ENCODE measurements around the gene MED12L.
A peak's percentile ranks its signal among the peaks of the same experiment; 100 is the strongest.

MED12L gene

GRCh38 chr3:151377768-151378385 is 292.4 kb downstream of the MED12L start:
- TF ChIP-seq, protein P1, sequence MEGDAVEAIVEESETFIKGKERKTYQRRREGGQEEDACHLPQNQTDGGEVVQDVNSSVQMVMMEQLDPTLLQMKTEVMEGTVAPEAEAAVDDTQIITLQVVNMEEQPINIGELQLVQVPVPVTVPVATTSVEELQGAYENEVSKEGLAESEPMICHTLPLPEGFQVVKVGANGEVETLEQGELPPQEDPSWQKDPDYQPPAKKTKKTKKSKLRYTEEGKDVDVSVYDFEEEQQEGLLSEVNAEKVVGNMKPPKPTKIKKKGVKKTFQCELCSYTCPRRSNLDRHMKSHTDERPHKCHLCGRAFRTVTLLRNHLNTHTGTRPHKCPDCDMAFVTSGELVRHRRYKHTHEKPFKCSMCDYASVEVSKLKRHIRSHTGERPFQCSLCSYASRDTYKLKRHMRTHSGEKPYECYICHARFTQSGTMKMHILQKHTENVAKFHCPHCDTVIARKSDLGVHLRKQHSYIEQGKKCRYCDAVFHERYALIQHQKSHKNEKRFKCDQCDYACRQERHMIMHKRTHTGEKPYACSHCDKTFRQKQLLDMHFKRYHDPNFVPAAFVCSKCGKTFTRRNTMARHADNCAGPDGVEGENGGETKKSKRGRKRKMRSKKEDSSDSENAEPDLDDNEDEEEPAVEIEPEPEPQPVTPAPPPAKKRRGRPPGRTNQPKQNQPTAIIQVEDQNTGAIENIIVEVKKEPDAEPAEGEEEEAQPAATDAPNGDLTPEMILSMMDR (IDR thresholded peaks at IDR 0.05; ENCODE audit: poor library complexity, severe bottlenecking): no peak
- Histone ChIP-seq H3K27ac (ENCODE audit: poor library complexity, severe bottlenecking) (no peak overlapping the region), H3K4me1 (ENCODE audit: insufficient read depth, poor library complexity, severe bottlenecking) (no peaks in the 10 kb centered on the region), H3K9me3 (ENCODE audit: severe bottlenecking) (no peaks in the 10 kb centered on the region), H3K36me3 (ENCODE audit: low read depth) (no peaks in the 10 kb centered on the region), H3K27me3 (ENCODE audit: insufficient read depth, poor library complexity, severe bottlenecking) (no peaks in the 10 kb centered on the region), H3K4me3 (ENCODE audit: severe bottlenecking) (no peak overlapping the region)
- no peak for ATAC-seq (ENCODE audit: low read depth)
- DNase-seq (ENCODE audit: low spot score): no peak

DNA sequence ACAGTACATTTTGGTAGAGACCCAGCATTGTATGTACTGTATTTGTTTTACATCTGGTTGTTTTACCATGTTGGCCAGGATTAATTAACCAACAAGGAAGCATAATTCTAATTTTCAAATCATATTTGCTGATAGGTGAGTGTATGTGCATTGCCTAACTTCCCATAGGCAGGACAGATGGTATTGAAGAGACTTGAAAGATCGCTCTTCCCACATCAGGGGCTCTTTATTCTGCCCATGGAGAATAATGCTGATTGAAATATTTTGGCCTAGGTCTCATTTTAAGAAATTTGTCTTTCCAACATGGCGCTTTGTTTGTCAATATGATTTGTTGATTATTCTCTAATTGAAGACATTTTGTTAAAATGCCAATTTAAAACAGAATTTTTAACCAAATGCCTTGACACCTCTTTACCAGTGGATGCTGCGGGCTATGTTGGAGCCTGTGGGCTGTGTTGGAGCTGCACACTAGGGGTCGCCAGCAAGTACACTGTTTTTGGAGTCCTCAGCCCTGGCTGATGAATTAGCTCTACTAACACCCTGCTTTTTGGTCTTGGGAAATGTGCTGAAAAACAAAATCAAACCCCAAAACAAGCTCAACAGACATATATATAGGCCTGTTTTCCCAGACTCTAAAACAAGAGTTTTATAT is 293.7 kb downstream of the MED12L start:
- Histone ChIP-seq H3K27ac (ENCODE audit: poor library complexity, severe bottlenecking) (no peak overlapping the region), H3K9me3 (ENCODE audit: severe bottlenecking) (no peaks in the 10 kb centered on the region), H3K27me3 (ENCODE audit: insufficient read depth, poor library complexity, severe bottlenecking) (no peaks in the 10 kb centered on the region), H3K4me1 (ENCODE audit: insufficient read depth, poor library complexity, severe bottlenecking) (no peaks in the 10 kb centered on the region), H3K4me3 (ENCODE audit: severe bottlenecking) (no peak overlapping the region), H3K36me3 (ENCODE audit: low read depth) (no peaks in the 10 kb centered on the region)
- DNase-seq (ENCODE audit: low spot score) (no peak), ATAC-seq (ENCODE audit: low read depth) (peak; percentile 71)
- TF ChIP-seq, protein P1 (IDR thresholded peaks at IDR 0.05; ENCODE audit: poor library complexity, severe bottlenecking): peak; percentile 55

GRCh38 chr3:151382671-151383070 is 297.2 kb downstream of the MED12L start:
- ATAC-seq (ENCODE audit: low read depth) (no peak), DNase-seq (ENCODE audit: low spot score) (no peak)
- Histone ChIP-seq H3K36me3 (ENCODE audit: low read depth) (no peaks in the 10 kb centered on the region), H3K27me3 (ENCODE audit: insufficient read depth, poor library complexity, severe bottlenecking) (no peaks in the 10 kb centered on the region), H3K4me1 (ENCODE audit: insufficient read depth, poor library complexity, severe bottlenecking) (no peaks in the 10 kb centered on the region), H3K27ac (ENCODE audit: poor library complexity, severe bottlenecking) (no peak overlapping the region), H3K4me3 (ENCODE audit: severe bottlenecking) (no peak overlapping the region), H3K9me3 (ENCODE audit: severe bottlenecking) (no peaks in the 10 kb centered on the region)
- TF ChIP-seq, protein P1 (IDR thresholded peaks at IDR 0.05; ENCODE audit: poor library complexity, severe bottlenecking): no peak

DNA sequence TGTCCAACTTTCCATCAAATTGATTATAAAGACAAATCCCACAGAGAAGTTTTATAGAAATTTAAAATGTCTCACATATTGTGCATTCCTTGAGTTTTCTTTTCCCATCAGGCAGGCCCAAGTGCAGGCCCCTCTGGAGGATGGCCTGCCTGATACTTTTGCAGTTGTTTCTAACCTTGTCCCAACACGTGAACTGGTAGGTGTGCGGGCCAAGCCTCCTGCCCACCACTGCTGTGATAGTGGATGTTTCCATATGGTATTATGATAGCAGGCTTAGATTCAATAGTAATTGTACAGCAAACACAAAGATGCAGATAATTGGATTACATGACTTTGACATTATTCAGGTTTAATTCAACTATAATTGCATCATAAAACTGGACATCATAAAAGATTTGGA is 297.6 kb downstream of the MED12L start:
- Histone ChIP-seq H3K4me3 (ENCODE audit: severe bottlenecking) (no peak overlapping the region), H3K27me3 (ENCODE audit: insufficient read depth, poor library complexity, severe bottlenecking) (no peaks in the 10 kb centered on the region), H3K4me1 (ENCODE audit: insufficient read depth, poor library complexity, severe bottlenecking) (no peaks in the 10 kb centered on the region), H3K36me3 (ENCODE audit: low read depth) (no peaks in the 10 kb centered on the region), H3K9me3 (ENCODE audit: severe bottlenecking) (no peaks in the 10 kb centered on the region), H3K27ac (ENCODE audit: poor library complexity, severe bottlenecking) (no peak overlapping the region)
- DNase-seq (ENCODE audit: low spot score) (no peak), ATAC-seq (ENCODE audit: low read depth) (no peak)
- TF ChIP-seq, protein P1 (IDR thresholded peaks at IDR 0.05; ENCODE audit: poor library complexity, severe bottlenecking): no peak

DNA sequence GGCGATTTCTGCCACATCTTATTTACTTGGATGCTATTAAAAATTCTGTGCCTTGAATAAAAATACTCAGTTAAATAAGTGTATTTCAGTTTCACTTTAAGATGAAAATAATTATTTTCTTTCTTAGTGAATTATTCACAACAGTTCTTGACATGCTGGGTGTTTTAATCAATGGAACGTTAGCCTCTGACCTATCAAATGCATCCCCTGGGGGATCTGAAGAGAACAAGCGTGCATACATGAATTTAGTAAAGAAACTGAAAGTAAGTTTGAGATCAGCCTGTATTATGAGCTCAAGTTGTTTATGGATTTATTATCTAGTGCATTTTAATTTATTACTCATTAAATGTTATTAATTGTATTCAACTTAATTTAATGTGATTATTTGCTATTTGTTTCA is 298.5 kb downstream of the MED12L start:
- no peaks in the 10 kb centered on the region for H3K36me3 ChIP-seq (ENCODE audit: low read depth)
- H3K9me3 ChIP-seq (ENCODE audit: severe bottlenecking): no peaks in the 10 kb centered on the region
- no peak overlapping the region for H3K4me3 ChIP-seq (ENCODE audit: severe bottlenecking)
- no peaks in the 10 kb centered on the region for H3K27me3 ChIP-seq (ENCODE audit: insufficient read depth, poor library complexity, severe bottlenecking)
- no peak overlapping the region for H3K27ac ChIP-seq (ENCODE audit: poor library complexity, severe bottlenecking)
- no peaks in the 10 kb centered on the region for H3K4me1 ChIP-seq (ENCODE audit: insufficient read depth, poor library complexity, severe bottlenecking)
- DNase-seq (ENCODE audit: low spot score) (no peak), ATAC-seq (ENCODE audit: low read depth) (no peak)
- TF ChIP-seq, protein P1 (IDR thresholded peaks at IDR 0.05; ENCODE audit: poor library complexity, severe bottlenecking): no peak
